Smooth muscle cell of bladder (primary cell): ENCODE data around the gene ASCC3. TPM values are rescaled to one million over a fixed set of nuclear protein-coding genes. Genes with fewer than 3 reads are reported as not detected.

ENCODE experiments used
- total RNA-seq: library from RNA; depleted of rRNA; stranded (reverse); fragments of >200 nt; gene quantifications from 2 replicates; pipeline ENCODE4 v1.2.3, GENCODE V29; 2014

The ASCC3 gene
- 86.9 and 97.2 TPM in 2 replicates for total RNA-seq

GRCh38 chr6:100880853-100881706 lies at the start of gene ASCC3:
TSS of gene ASCC3 (minus strand) at chr6:100881329. CDS start at chr6:100867997, 13,332 bp downstream.

GRCh38 chr6:100464903-100465700 lies 416.0 kb downstream of the ASCC3 start, which contains the start of gene SIM1:
TSS of gene SIM1 (minus strand) at chr6:100464921. CDS start at chr6:100463468, 1,453 bp downstream.

